ENCODE data around the gene GREB1. TPM values are rescaled to one million over a fixed set of nuclear protein-coding genes. Genes with fewer than 3 reads are reported as not detected.

GREB1 gene
- total and polyA plus RNA-seq, 2 of the 13 experiments (the other 11 are each of a cell fraction or from before 2014, with no cell fraction given), result 31.3 to 61.2 TPM

DNA sequence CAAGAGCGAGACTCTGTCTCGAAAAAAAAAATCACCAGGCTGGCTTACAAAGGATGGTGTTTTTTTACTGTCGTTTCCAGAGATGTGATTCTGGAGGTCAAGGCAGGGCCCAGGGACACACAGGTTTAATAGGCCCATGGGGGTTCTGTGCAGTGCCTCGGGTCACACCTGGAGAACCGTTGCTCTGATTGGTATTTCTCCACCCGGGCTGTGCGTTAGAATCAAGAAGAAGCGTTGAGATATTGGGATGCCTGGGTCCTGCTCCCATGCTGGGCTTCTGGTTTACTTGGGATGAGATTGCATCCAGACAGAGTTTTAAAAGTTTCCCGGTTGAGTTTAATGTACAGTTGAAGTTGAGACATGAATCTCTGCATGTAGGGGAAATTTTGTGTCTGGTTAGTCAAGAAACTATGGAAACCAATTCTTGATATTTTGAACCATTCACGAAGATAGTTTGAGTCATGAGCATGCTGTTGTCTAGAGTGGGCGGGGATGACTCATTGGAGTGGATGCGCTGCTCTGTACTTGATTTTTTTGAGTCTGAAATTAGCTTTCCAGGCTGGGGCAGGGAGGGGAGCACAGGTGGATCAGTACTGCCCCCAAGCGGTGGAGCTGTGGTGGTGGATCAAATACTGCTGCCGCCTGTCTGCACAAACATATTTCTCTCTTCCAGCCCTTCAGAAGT lies 50.1 kb downstream of the GREB1 start (continued):
- TF ChIP-seq, protein P1, sequence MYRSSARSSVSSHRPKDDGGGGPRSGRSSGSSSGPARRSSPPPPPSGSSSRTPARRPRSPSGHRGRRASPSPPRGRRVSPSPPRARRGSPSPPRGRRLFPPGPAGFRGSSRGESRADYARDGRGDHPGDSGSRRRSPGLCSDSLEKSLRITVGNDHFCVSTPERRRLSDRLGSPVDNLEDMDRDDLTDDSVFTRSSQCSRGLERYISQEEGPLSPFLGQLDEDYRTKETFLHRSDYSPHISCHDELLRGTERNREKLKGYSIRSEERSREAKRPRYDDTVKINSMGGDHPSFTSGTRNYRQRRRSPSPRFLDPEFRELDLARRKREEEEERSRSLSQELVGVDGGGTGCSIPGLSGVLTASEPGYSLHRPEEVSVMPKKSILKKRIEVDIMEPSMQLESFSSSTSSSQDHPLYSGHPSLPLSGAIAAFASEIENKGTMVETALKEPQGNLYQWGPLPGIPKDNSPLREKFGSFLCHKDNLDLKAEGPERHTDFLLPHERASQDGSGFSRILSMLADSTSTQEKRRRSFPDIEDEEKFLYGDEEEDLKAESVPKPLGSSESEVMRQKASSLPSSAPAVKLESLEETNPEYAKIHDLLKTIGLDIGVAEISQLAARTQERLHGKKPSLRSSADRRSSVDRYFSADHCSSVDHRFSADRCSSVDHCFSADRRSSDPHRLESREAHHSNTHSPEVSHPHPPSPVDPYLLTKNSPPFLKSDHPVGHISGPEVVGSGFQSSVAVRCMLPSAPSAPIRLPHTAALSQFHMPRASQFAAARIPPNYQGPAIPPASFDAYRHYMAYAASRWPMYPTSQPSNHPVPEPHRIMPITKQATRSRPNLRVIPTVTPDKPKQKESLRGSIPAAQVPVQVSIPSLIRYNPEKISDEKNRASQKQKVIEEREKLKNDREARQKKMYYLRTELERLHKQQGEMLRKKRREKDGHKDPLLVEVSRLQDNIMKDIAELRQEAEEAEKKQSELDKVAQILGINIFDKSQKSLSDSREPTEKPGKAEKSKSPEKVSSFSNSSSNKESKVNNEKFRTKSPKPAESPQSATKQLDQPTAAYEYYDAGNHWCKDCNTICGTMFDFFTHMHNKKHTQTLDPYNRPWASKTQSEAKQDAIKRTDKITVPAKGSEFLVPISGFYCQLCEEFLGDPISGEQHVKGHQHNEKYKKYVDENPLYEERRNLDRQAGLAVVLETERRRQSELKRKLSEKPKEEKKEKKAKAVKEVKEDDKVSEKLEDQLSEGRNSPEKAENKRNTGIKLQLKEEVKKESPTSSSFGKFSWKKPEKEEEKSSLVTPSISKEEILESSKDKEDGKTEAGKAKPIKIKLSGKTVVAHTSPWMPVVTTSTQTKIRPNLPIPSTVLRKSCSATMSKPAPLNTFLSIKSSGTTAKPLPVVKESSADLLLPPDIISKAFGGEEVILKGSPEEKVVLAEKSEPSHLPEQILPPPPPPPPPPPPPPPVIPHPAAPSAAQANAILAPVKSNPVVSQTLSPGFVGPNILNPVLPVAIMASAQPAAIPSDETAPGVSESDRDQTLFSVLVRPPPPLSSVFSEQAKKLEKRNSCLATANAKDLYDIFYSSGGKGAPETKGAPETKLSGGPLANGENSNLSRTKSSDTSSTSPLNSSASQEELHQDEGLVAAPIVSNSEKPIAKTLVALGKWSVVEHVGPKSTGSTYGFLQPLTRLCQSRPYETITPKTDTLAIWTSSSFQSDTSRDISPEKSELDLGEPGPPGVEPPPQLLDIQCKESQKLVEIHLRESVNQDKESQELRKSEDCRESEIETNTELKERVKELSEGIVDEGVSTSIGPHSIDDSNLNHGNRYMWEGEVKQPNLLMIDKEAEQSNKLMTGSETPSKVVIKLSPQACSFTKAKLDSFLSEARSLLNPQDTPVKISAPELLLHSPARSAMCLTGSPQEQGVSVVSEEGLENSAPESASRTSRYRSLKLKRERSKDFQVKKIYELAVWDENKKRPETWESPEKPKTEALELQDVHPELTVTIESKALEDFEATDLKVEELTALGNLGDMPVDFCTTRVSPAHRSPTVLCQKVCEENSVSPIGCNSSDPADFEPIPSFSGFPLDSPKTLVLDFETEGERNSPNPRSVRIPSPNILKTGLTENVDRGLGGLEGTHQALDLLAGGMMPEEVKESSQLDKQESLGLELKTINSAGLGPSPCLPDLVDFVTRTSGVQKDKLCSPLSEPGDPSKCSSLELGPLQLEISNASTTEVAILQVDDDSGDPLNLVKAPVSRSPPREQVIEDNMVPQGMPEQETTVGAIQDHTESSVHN (CRISPR knock-in tag; IDR thresholded peaks at IDR 0.05), result no peak
- TF ChIP-seq ZSCAN25 (CRISPR knock-in tag; IDR thresholded peaks at IDR 0.05) (peak; percentile 49; the same call in 1 of the 2 replicates), ZNF83 (CRISPR knock-in tag; IDR thresholded peaks at IDR 0.05; ENCODE audit: borderline replicate concordance) (peak; percentile 27; the same call in 1 of the 2 replicates), ZNF468 (CRISPR knock-in tag; IDR thresholded peaks at IDR 0.05) (no peak), RBM22 (optimal IDR thresholded peaks at IDR 0.05; ENCODE audit: low read length) (peak; percentile 52), MXI1 (IDR thresholded peaks at IDR 0.05; ENCODE audit: borderline replicate concordance, low read depth, low read length) (peak; percentile 79; the same call in 1 of the 3 replicates), ONECUT2 (CRISPR knock-in tag; IDR thresholded peaks at IDR 0.05) (no peak), CREB1 (IDR thresholded peaks at IDR 0.05) (0 out of 2 replicates have a peak, but pooled peaks have one; percentile 8), CREB1 (CRISPR knock-in tag; IDR thresholded peaks at IDR 0.05) (no peak), MED1 (CRISPR knock-in tag; IDR thresholded peaks at IDR 0.05) (peak; percentile 60), MAF1 (CRISPR knock-in tag; IDR thresholded peaks at IDR 0.05; ENCODE audit: borderline replicate concordance) (no peak)
- TF ChIP-seq, protein P2, sequence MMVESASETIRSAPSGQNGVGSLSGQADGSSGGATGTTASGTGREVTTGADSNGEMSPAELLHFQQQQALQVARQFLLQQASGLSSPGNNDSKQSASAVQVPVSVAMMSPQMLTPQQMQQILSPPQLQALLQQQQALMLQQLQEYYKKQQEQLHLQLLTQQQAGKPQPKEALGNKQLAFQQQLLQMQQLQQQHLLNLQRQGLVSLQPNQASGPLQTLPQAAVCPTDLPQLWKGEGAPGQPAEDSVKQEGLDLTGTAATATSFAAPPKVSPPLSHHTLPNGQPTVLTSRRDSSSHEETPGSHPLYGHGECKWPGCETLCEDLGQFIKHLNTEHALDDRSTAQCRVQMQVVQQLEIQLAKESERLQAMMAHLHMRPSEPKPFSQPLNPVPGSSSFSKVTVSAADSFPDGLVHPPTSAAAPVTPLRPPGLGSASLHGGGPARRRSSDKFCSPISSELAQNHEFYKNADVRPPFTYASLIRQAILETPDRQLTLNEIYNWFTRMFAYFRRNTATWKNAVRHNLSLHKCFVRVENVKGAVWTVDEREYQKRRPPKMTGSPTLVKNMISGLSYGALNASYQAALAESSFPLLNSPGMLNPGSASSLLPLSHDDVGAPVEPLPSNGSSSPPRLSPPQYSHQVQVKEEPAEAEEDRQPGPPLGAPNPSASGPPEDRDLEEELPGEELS (CRISPR knock-in tag; IDR thresholded peaks at IDR 0.05), result peak; percentile 35; the same call in 1 of the 2 replicates

Data from HepG2 (cell line).